Sigmoid colon (tissue), 7 donors: ENCODE data around the gene ELK1. TPM values are rescaled to one million over a fixed set of nuclear protein-coding genes. Genes with fewer than 3 reads are reported as not detected.

Experiments used
- DNase-seq: peaks from one replicate; pipeline ENCODE4 v3.0.0-alpha.2; 2019
- H3K27ac ChIP-seq, 4 donors: fragments of 200-600 bp; sonication (generic); one replicate each; pipeline ENCODE4 v1.5.1; 2016 to 2019; ENCODE audit warnings: mild to moderate bottlenecking in 1 of 4
- H3K27me3 ChIP-seq, 3 donors: fragments of 200-600 bp; sonication (generic); one replicate each; pipeline ENCODE4 v1.5.1; 2019; ENCODE audit warnings: mild to moderate bottlenecking in 1 of 3
- H3K36me3 ChIP-seq, 4 donors: fragments of 200-600 bp; sonication (generic); one replicate each; pipeline ENCODE4 v1.5.1; 2016 to 2019
- H3K4me1 ChIP-seq, 4 donors: fragments of 200-600 bp; sonication (generic); one replicate each; pipeline ENCODE4 v1.5.1; 2017 to 2019
- H3K4me3 ChIP-seq, 4 donors: fragments of 200-600 bp; sonication (generic); one replicate each; pipeline ENCODE4 v1.5.1; 2017 to 2019; ENCODE audit warnings: mild to moderate bottlenecking in 2 of 4, moderate library complexity in 1 of 4
- H3K9me3 ChIP-seq, 4 donors: fragments of 200-600 bp in 3 of 4; sonication (generic) in 3 of 4; one replicate each; pipeline versions ENCODE4 v1.5.1 to v1.6.1; 2013 to 2019
- CTCF ChIP-seq, 4 experiments: fragments of 450-650 bp in 3 of 4; fragments of 200-600 bp in 1 of 4; IDR thresholded peaks; one replicate each; pipeline ENCODE4 v1.5.1; 2016 to 2019; ENCODE audit warnings: antibody characterized with exemption in 4 of 4, mild to moderate bottlenecking in 3 of 4, moderate library complexity in 2 of 4
- EP300 ChIP-seq, 4 donors: sonication (generic); formaldehyde crosslinking; IDR thresholded peaks; one replicate each; pipeline ENCODE4 v1.6.1; 2017; ENCODE audit warnings: antibody characterized with exemption in 4 of 4
- POLR2A ChIP-seq, 2 donors: fragments of 450-650 bp; IDR thresholded peaks; one replicate each; pipeline ENCODE4 v1.6.1; 2016; ENCODE audit warnings: antibody characterized with exemption in 2 of 2, mild to moderate bottlenecking in 2 of 2, moderate library complexity in 2 of 2
- POLR2AphosphoS5 ChIP-seq, 4 donors: sonication (generic); formaldehyde crosslinking; IDR thresholded peaks; one replicate each; pipeline ENCODE4 v1.6.1; 2017; ENCODE audit warnings: antibody characterized with exemption in 4 of 4
- WGBS, 2 donors: extraction: QIAGEN DNeasy Blood & Tissue Kit; methylation state at CpG; one replicate each; pipeline ENCODE4 v1.1.7; 2013; 5-methylcytosine and 5-hydroxymethylcytosine counted together
- intact Hi-C: fragments of 100-400 bp; cut with DNase I; formaldehyde crosslinking; loops from one replicate; pipeline ENCODE4 v1.15.1; 2023
- polyA plus RNA-seq, 3 donors: library from polyadenylated mRNA; stranded (reverse); fragments of 200-250 nt; gene quantifications; one replicate each; pipeline ENCODE4 v1.2.3, GENCODE V29; 2013
- total RNA-seq, 4 donors: library from RNA; depleted of rRNA; stranded (reverse); fragments of >200 nt; gene quantifications; one replicate each; pipeline ENCODE4 v1.1.0, GENCODE V29; 2016
- donor health status: healthy with polysubstance abuse.
- donor health status: Bipolar disorder and iron deficiency.
- donor health status: healthy.

The ELK1 gene
- total and polyA plus RNA-seq, 7 donors, result 12.1 to 22.3 (median 17.2) TPM

GRCh38 chrX:47631676-47632075 is 18.7 kb downstream of the ELK1 start:
- Histone ChIP-seq H3K9me3 (no peaks in the 10 kb centered on the region), H3K27ac (no peak overlapping the region), H3K36me3 (peaks cover 0 to 16% (median 3%) of the 10 kb centered on the region in 4 donors), H3K27me3 (no peaks in the 10 kb centered on the region), H3K4me1 (no peaks in the 10 kb centered on the region), H3K4me3 (no peak overlapping the region)
- WGBS, 2 donors, result 70 to 92% methylated on average over 5 of the region's 5 CpGs
- TF ChIP-seq CTCF (IDR thresholded peaks at IDR 0.05) (no peak), POLR2AphosphoS5 (IDR thresholded peaks at IDR 0.05) (no peak), POLR2A (IDR thresholded peaks at IDR 0.05) (no peak), EP300 (IDR thresholded peaks at IDR 0.05) (no peak)
- intact Hi-C loops, result no loop called here
- DNase-seq, result no peak

DNA sequence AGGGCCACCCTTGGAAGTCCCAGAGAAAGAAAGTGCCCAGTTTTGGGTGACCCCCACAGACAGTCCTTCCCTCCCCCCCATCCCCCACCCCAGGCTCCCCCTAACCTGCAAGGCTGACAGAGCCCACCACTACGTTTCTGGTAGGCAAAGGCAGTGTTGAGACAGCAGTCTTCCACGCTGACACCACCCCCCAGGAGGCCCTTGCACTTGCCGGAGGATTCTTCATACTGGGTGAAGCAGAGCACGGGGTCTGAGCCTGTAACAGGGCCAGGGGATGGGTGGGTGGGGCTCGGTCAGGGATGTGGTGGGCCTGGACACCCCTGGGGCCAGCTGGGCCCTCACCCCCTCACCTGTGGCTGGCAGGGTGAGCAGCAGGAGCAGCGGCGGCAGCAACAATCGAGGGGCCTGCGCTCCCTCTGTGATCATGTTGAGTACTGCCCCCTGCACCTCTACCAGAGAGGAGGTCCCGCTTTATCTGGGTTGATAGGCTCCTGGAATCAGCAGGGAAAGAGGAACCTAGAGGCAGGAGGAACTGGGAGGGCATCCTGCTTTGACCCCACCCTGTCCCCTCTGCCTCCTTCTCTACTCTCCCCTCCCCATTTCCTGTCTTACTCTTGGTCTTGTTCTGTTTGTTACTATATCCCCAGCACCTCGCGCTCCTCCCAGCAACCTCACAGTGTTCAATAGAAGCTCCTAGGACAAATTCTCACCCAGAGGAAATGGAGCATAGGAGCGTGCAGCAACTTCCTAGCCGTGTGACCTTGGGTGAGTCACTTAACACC is 20.8 kb downstream of the ELK1 start, which contains the start of gene CFP:
Gene CFP, minus strand, starts transcription at position 512 of the 782 bp plus-strand sequence. Its CDS starts 86 bp downstream, at position 426.
- TF ChIP-seq CTCF (IDR thresholded peaks at IDR 0.05) (no peak), POLR2AphosphoS5 (IDR thresholded peaks at IDR 0.05) (no peak), EP300 (IDR thresholded peaks at IDR 0.05) (no peak), POLR2A (IDR thresholded peaks at IDR 0.05) (no peak)
- 40 to 81% methylated on average over 14 of the region's 14 CpGs for WGBS, 2 donors
- intact Hi-C loops, result no loop called here
- peak within 1 kb of the TSS in 1 of 4 donors; percentile 16 for H3K4me3 ChIP-seq
- no peak for DNase-seq
- H3K27me3 ChIP-seq, result no peaks in the 10 kb centered on the region
- H3K9me3 ChIP-seq, result no peaks in the 10 kb centered on the region
- no peaks in the 10 kb centered on the region for H3K36me3 ChIP-seq
- no peak within 1 kb of the TSS for H3K27ac ChIP-seq
- no peaks in the 10 kb centered on the region for H3K4me1 ChIP-seq

GRCh38 chrX:47628982-47629381 is 21.4 kb downstream of the ELK1 start:
- no peak for TF ChIP-seq EP300 (IDR thresholded peaks at IDR 0.05)
- no peak for TF ChIP-seq CTCF (IDR thresholded peaks at IDR 0.05)
- TF ChIP-seq POLR2A (IDR thresholded peaks at IDR 0.05), result no peak
- no peak for TF ChIP-seq POLR2AphosphoS5 (IDR thresholded peaks at IDR 0.05)
- intact Hi-C loops, result no loop called here
- H3K27ac ChIP-seq, result no peak overlapping the region
- DNase-seq, result no peak
- no peaks in the 10 kb centered on the region for H3K36me3 ChIP-seq
- no peaks in the 10 kb centered on the region for H3K9me3 ChIP-seq
- no peaks in the 10 kb centered on the region for H3K27me3 ChIP-seq
- 89 to 94% methylated on average over 1 of the region's 1 CpG for WGBS, 2 donors
- peak overlapping the region in 1 of 4 donors; percentile 16 for H3K4me3 ChIP-seq
- H3K4me1 ChIP-seq, result no peaks in the 10 kb centered on the region

- Histone ChIP-seq H3K27ac (no peak overlapping the region), H3K9me3 (no peaks in the 10 kb centered on the region), H3K36me3 (no peaks in the 10 kb centered on the region), H3K4me3 (no peak overlapping the region), H3K27me3 (peaks cover 0 to 6% (median 0%) of the 10 kb centered on the region in 3 donors), H3K4me1 (no peaks in the 10 kb centered on the region)
- intact Hi-C loops, result no loop called here
- TF ChIP-seq CTCF (IDR thresholded peaks at IDR 0.05) (no peak), EP300 (IDR thresholded peaks at IDR 0.05) (no peak), POLR2A (IDR thresholded peaks at IDR 0.05) (no peak), POLR2AphosphoS5 (IDR thresholded peaks at IDR 0.05) (no peak)
- WGBS, 2 donors, result 88 to 91% methylated on average over 2 of the region's 2 CpGs
- no peak for DNase-seq
Observed at GRCh38 chrX:47625365-47625764, 25.0 kb downstream of the ELK1 start.
